H9 (cell line): ENCODE results near the gene RPAP2. TPM values are rescaled to one million over a fixed set of nuclear protein-coding genes. Genes with fewer than 3 reads are reported as not detected.

Source experiments
- DNase-seq: peaks from one replicate; pipeline ENCODE4 v3.0.0-alpha.2; 2017
- H2AFZ ChIP-seq: one replicate; pipeline ENCODE4 v1.6.1; 2013; ENCODE audit warnings: mild to moderate bottlenecking, low read length, control low read depth, moderate library complexity
- H2AK5ac ChIP-seq: 2 replicates; pipeline ENCODE4 v1.6.1; 2013; ENCODE audit warnings: low read length, control low read depth, mixed read lengths; ENCODE audit not compliant: insufficient read length
- H2BK120ac ChIP-seq: one replicate; pipeline ENCODE4 v1.6.1; 2013; ENCODE audit warnings: low read depth, mild to moderate bottlenecking, low read length, control low read depth, inconsistent platforms; ENCODE audit not compliant: poor library complexity, severe bottlenecking
- H2BK12ac ChIP-seq: 2 replicates; pipeline ENCODE4 v1.6.1; 2013; ENCODE audit warnings: low read length, control low read depth, mixed read lengths, low read depth; ENCODE audit not compliant: insufficient read length
- H2BK15ac ChIP-seq: 2 replicates; pipeline ENCODE4 v1.6.1; 2013; ENCODE audit warnings: low read depth, low read length, control low read depth
- H2BK20ac ChIP-seq: one replicate; pipeline ENCODE4 v1.6.1; 2013; ENCODE audit warnings: low read depth, mild to moderate bottlenecking, low read length, control low read depth, inconsistent platforms; ENCODE audit not compliant: poor library complexity, severe bottlenecking
- H2BK5ac ChIP-seq: 2 replicates; pipeline ENCODE4 v1.6.1; 2013; ENCODE audit warnings: low read length, control low read depth, mixed read lengths; ENCODE audit not compliant: insufficient read length
- H3K14ac ChIP-seq: 2 replicates; pipeline ENCODE4 v1.6.1; 2013; ENCODE audit warnings: low read length, control low read depth; ENCODE audit not compliant: insufficient read depth
- H3K18ac ChIP-seq: 2 replicates; pipeline ENCODE4 v1.6.1; 2013; ENCODE audit warnings: low read depth, mild to moderate bottlenecking, mixed read lengths, low read length, control low read depth; ENCODE audit not compliant: insufficient read length
- H3K23ac ChIP-seq: 2 replicates; pipeline ENCODE4 v1.6.1; 2013; ENCODE audit warnings: low read length, control low read depth, mixed read lengths, low read depth; ENCODE audit not compliant: insufficient read length
- H3K23me2 ChIP-seq: 2 replicates; pipeline ENCODE4 v1.6.1; 2013; ENCODE audit warnings: low read depth, mild to moderate bottlenecking, mixed read lengths, low read length, control low read depth; ENCODE audit not compliant: insufficient read length, poor library complexity, severe bottlenecking
- H3K27ac ChIP-seq: 2 replicates; pipeline ENCODE4 v1.5.1; 2013; ENCODE audit warnings: low read length, control low read depth, mixed read lengths, low read depth; ENCODE audit not compliant: insufficient read length
- H3K27me3 ChIP-seq: 2 replicates; pipeline ENCODE4 v1.6.1; 2013; ENCODE audit warnings: low read length, control low read depth, inconsistent platforms; ENCODE audit not compliant: insufficient read depth
- H3K4ac ChIP-seq: 2 replicates; pipeline ENCODE4 v1.6.1; 2013; ENCODE audit warnings: low read depth, mild to moderate bottlenecking, control low read depth, inconsistent platforms, low read length, moderate library complexity
- H3K4me1 ChIP-seq: 2 replicates; pipeline ENCODE4 v1.6.1; 2013; ENCODE audit warnings: low read length, control low read depth, inconsistent platforms; ENCODE audit not compliant: insufficient read depth
- H3K4me2 ChIP-seq: 2 replicates; pipeline ENCODE4 v1.6.1; 2013; ENCODE audit warnings: low read length, control low read depth, mixed read lengths; ENCODE audit not compliant: insufficient read length, insufficient read depth
- H3K56ac ChIP-seq: 2 replicates; pipeline ENCODE4 v1.6.1; 2013; ENCODE audit warnings: low read depth, mild to moderate bottlenecking, mixed read lengths, low read length, control low read depth; ENCODE audit not compliant: insufficient read length
- H3K79me1 ChIP-seq: 2 replicates; pipeline ENCODE4 v1.6.1; 2013; ENCODE audit warnings: low read depth, mild to moderate bottlenecking, moderate library complexity, low read length, control low read depth, inconsistent platforms; ENCODE audit not compliant: insufficient read depth, poor library complexity, severe bottlenecking
- H3K79me2 ChIP-seq: 2 replicates; pipeline ENCODE4 v1.6.1; 2013; ENCODE audit warnings: low read length, control low read depth, inconsistent platforms; ENCODE audit not compliant: insufficient read depth
- H3K9ac ChIP-seq: 2 replicates; pipeline ENCODE4 v1.6.1; 2013; ENCODE audit warnings: low read length, control low read depth, mixed read lengths; ENCODE audit not compliant: insufficient read length; ENCODE audit errors: extremely low read depth
- H3K9me3 ChIP-seq: one replicate; pipeline ENCODE4 v1.6.1; 2013; ENCODE audit warnings: low read depth, low read length, inconsistent platforms; ENCODE audit not compliant: control insufficient read depth
- H3T11ph ChIP-seq: one replicate; pipeline ENCODE4 v1.6.1; 2013; ENCODE audit warnings: mild to moderate bottlenecking, low read length, control low read depth, inconsistent platforms
- H4K20me1 ChIP-seq: one replicate; pipeline ENCODE4 v1.6.1; 2013; ENCODE audit not compliant: control insufficient read depth, insufficient read length, insufficient read depth
- H4K5ac ChIP-seq: 2 replicates; pipeline ENCODE4 v1.6.1; 2013; ENCODE audit warnings: low read depth, mild to moderate bottlenecking, mixed read lengths, low read length, control low read depth; ENCODE audit not compliant: insufficient read length
- H4K8ac ChIP-seq: replicated peaks from 2 replicates; pipeline ENCODE4 v1.6.1; 2013; ENCODE audit warnings: low read length, control low read depth, mixed read lengths, low read depth; ENCODE audit not compliant: insufficient read length
- H4K91ac ChIP-seq: 2 replicates; pipeline ENCODE4 v1.6.1; 2013; ENCODE audit warnings: low read depth, mild to moderate bottlenecking, moderate library complexity, mixed read lengths, low read length, control low read depth; ENCODE audit not compliant: insufficient read length
- H3K27ac Mint-ChIP-seq, 3 experiments: 2 replicates in 2 of 3; 3 replicates in 1 of 3; pipeline ENCODE4 v1.8.0; 2020 to 2021; ENCODE audit warnings: mixed read lengths in 3 of 3, mild to moderate bottlenecking in 1 of 3, moderate library complexity in 1 of 3
- H3K27me3 Mint-ChIP-seq: 2 replicates; pipeline ENCODE4 v1.8.0; 2021; ENCODE audit warnings: low read depth, mild to moderate bottlenecking, moderate library complexity, mixed read lengths
- H3K36me3 Mint-ChIP-seq, 3 experiments: 2 replicates in 2 of 3; 3 replicates in 1 of 3; pipeline ENCODE4 v1.8.0; 2020 to 2021; ENCODE audit warnings: low read depth in 3 of 3, mixed read lengths in 3 of 3; ENCODE audit not compliant: insufficient read depth in 1 of 3
- H3K4me1 Mint-ChIP-seq, 2 experiments: 2 replicates each; pipeline ENCODE4 v1.8.0; 2020; ENCODE audit warnings: mixed read lengths in 2 of 2
- H3K4me3 Mint-ChIP-seq, 2 experiments: 2 replicates in 1 of 2; 3 replicates in 1 of 2; pipeline ENCODE4 v1.8.0; 2020 to 2021; ENCODE audit warnings: mild to moderate bottlenecking in 2 of 2, mixed read lengths in 2 of 2, moderate library complexity in 1 of 2
- H3K9me3 Mint-ChIP-seq, 2 experiments: 2 replicates in 1 of 2; 3 replicates in 1 of 2; pipeline ENCODE4 v1.8.0; 2020; ENCODE audit warnings: mild to moderate bottlenecking in 2 of 2, mixed read lengths in 2 of 2, moderate library complexity in 1 of 2
- WGBS: extraction: QIAGEN DNeasy Blood & Tissue Kit; methylation state at CpG from one replicate; pipeline ENCODE4 v1.1.7; 2013; ENCODE audit warnings: missing lambda C conversion rate, low lambda C conversion rate, mixed read lengths; ENCODE audit not compliant: insufficient read length; ENCODE audit errors: extremely low coverage; 5-methylcytosine and 5-hydroxymethylcytosine counted together
- total RNA-seq: library from RNA; stranded (reverse); gene quantifications from 2 replicates; pipeline ENCODE4 v1.2.1, GENCODE V29; 2021
- TF ChIP-seq, protein P1 (sequence below): fragments of 200-600 bp; sonication (generic); conservative IDR thresholded peaks from 3 replicates; pipeline ENCODE4 v1.8.0; 2021; ENCODE audit warnings: antibody characterized with exemption, mild to moderate bottlenecking

RPAP2 gene
- total RNA-seq, 1 experiment from 2014 or later = 27.4 TPM

DNA sequence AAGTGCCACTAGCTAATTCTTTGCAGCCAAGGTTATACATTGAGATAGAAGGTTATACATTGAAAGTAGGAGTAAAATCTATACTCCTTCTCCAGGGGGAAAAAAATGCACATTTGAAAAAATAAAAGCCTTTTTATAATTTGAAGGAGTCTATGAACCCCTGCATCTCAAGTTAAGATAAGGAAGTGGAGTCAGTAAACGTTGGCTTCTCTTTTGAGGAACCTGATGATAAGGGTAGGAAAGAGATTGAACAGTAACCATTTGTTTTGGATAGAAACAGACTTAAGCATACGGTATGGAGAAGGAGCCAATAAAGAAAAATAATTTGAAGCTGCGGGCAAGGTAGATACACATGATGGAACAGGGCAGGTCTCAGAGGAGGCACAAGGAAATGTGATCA is 64.1 kb downstream of the RPAP2 start:
- Histone ChIP-seq H3K14ac (no peak overlapping the region), H2BK5ac (no peak overlapping the region), H3K27ac (no peak overlapping the region), H2AK5ac (no peak overlapping the region), H2BK20ac (no peak overlapping the region), H3K4me1 (no peaks in the 10 kb centered on the region), H3K18ac (no peak overlapping the region), H3T11ph (no peak overlapping the region), H4K20me1 (no peaks in the 10 kb centered on the region), H2BK15ac (no peak overlapping the region), H3K23ac (no peak overlapping the region), H3K27me3 (no peaks in the 10 kb centered on the region), H4K91ac (no peak overlapping the region), H4K5ac (no peak overlapping the region), H3K56ac (no peak overlapping the region), H2AFZ (no peak overlapping the region), H3K9me3 (no peaks in the 10 kb centered on the region), H4K8ac (no peak overlapping the region), H2BK120ac (no peak overlapping the region), H3K79me2 (no peaks in the 10 kb centered on the region), H3K23me2 (no peaks in the 10 kb centered on the region), H3K4me2 (no peak overlapping the region), H3K79me1 (no peaks in the 10 kb centered on the region), H3K4ac (no peak overlapping the region), H2BK12ac (no peak overlapping the region), H3K9ac (no peak overlapping the region)
- no peak for DNase-seq
- Mint-ChIP-seq H3K4me1 (no peaks in the 10 kb centered on the region), H3K4me3 (no peak overlapping the region), H3K27me3 (no peaks in the 10 kb centered on the region), H3K9me3 (no peaks in the 10 kb centered on the region), H3K27ac (no peak overlapping the region), H3K36me3 (peaks cover 7 to 14% (median 9%) of the 10 kb centered on the region in 3 experiments; a peak in 6 of 7 replicates)
- no CpG with 5 or more reads among the region's 3 CpGs for WGBS
- TF ChIP-seq, protein P1, sequence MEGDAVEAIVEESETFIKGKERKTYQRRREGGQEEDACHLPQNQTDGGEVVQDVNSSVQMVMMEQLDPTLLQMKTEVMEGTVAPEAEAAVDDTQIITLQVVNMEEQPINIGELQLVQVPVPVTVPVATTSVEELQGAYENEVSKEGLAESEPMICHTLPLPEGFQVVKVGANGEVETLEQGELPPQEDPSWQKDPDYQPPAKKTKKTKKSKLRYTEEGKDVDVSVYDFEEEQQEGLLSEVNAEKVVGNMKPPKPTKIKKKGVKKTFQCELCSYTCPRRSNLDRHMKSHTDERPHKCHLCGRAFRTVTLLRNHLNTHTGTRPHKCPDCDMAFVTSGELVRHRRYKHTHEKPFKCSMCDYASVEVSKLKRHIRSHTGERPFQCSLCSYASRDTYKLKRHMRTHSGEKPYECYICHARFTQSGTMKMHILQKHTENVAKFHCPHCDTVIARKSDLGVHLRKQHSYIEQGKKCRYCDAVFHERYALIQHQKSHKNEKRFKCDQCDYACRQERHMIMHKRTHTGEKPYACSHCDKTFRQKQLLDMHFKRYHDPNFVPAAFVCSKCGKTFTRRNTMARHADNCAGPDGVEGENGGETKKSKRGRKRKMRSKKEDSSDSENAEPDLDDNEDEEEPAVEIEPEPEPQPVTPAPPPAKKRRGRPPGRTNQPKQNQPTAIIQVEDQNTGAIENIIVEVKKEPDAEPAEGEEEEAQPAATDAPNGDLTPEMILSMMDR = no peak
